ENCODE data around the gene TGM1.

TGM1 gene

DNA sequence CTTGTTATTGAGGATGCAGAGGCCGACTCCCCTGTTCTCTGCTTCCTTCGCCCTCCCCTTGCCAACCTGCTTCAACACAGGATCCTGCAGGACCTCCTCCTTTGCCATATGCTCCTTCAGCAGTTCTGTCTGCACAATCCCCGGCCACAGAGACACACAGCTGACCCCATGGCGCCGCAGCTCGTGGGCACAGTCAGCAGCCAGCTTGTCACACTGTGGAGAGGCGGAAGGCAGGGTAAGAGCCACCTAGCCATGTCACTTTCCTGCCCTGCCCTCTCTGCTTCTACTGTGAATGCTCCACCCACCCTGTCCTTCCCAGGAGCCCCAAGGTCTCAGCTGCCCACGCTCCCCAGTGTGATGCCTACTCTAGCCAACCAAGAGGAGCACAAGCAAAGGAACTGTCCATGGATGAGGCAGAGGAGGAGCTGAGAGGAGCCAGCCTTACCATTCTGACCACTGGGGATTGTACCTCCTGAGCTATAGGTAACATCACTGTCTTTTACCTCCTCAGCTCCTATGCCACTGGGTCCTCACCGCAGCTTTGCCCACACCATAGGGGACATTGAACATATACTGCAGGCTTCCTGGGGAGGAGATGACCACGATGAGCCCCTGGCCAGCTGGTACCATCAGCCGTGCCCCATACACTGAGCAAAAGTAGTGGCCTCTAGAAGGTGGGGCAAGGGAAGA lies 29.3 kb upstream of the TGM1 start:
- no peak for DNase-seq (ENCODE audit: low spot score)

DNA sequence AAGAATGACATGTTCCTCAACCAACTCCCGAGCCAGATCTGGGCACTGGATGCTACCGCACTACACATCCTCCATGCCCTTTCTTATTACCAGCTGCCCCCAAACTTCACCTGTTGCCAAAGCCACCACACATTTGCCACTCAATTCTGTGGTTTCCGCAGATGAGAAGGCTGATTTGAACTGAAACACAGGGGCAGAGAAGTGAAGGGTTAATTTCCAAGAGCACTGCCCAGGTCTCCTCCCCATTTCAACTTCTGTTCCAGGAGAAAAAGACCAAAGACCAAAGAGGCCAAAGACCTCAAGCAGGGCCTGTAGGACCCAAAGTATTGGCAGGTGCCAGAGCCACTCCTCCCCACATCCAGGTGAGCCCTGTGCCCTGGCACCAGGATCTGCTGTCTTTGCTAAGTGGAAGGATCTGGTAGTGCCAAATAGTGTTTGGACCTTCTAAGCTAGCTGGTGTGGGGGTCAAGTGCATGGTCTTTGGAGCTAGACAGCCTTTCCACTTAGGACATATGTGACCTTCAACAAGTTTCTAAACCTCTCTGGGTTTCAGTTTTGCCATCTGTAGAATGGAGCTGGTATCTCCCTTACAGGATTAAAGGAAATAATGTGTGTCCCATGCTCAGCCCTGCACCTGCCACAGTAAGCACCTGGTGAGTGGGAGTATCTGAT lies 28.6 kb upstream of the TGM1 start:
- DNase-seq (ENCODE audit: low spot score) = no peak

DNA sequence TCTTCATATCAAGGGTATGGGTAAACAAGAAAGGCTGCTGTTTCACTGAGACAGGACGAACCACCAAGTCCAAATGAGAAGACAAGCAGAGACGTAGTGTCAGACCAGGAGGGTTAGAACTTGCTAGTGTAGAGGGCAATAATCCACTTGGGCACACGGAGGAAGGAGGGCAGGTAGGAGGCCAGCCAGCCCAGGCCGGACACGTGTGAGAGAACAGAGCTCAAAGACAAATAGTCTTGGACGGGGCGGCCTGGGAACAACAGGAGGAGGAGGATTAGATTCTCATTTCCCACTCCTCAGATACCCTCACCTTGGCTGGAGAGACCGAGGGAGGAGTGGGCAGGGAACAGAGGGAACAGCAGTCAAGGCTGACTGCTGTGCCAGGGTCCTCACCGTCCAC lies 27.8 kb upstream of the TGM1 start:
- no peak for DNase-seq (ENCODE audit: low spot score)

DNA sequence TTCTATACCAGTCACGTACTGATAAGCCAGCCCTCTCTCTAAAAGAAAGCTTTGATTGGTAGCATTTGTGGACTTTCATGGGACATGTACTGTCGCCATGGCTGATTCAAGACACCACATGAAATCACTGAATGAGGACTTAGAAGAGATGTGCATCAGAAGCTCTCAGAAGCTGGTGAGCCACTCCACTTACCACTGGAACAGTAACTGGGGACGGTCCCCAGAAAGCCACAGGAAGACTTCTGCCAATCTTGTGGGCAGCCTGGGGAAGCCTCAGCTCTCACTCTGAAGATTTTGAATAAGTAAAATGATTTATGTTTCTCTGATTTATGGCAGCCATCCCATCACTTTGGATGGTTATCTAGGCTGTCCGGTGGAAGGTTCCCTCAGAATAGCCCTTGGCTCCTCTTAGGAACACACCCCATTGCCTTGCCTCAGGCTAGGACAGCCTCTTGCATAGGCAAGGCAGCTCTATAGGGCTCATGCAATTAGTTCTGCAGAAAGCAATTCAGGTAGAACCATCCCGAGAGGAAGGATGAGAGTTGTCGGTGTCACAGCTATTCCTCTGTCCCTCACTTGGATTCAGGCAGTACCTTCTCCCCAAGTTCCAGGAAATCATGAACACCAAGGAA lies 26.8 kb upstream of the TGM1 start:
- no peak for DNase-seq (ENCODE audit: low spot score)

DNA sequence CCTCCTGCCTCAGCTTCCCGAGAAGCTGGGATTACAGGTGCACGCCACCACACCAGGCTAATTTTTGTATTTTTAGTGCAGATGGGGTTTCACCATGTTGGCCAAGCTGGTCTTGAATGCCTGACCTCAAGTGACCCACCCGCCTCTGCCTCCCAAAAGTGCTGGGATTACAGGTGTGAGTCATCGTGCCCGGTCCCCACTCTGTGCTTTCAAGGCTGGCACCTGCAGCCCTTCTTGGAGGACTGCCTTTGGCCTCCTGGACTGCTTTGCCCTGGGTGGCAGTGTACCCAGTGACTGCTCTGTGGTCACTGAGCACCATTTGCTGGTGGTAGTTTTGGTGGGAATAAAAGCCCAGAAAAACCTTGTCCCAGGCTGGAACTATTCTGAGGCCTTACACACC lies 24.0 kb upstream of the TGM1 start:
- DNase-seq (ENCODE audit: low spot score) = no peak

DNA sequence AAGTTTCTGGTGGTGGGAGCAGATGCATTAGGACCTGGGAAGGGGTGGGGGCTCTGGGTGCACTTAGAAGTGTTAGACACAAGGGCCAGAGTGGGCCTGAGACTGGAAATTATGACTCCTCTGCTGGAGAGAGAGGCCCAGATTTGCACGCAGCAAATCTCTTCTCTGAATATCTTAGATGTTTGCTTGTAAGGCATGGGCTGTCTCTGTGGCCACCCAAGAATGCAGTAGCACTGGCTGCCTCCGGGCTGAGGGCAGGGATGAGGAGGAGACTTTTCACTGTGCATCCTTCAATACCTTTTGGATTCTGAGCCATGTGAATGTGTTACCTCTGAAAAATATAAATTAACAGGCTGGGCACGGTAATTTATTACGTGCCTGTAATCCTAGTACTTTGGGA lies 22.4 kb upstream of the TGM1 start:
- DNase-seq (ENCODE audit: low spot score) = no peak

DNA sequence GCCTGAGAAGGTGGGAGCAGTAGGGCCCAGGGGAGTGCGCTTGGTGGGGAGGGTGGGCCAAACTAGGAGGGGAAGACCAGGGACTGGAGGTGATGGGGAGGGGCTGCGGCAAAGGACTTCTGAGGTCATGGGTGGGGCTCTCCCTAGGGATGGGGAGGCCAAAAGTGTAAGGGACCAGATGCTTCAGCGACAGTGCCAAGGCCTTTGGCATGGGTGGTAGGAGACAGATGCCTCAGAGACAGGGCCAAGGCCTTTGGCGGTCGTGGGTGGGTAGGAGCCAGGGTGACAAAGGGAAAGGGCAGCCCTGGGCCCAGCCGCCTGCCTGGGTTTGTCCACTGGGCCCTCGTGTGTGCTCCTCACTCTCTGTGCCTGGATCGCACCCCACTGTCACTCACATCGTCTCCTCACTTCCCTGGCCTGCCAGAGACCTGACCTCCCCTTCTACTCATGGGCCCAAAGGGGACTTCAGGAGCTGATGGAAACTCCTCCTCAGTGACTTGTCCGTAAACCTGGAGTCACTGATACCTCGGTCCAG lies 21.6 kb upstream of the TGM1 start:
- no peak for DNase-seq (ENCODE audit: low spot score)

DNA sequence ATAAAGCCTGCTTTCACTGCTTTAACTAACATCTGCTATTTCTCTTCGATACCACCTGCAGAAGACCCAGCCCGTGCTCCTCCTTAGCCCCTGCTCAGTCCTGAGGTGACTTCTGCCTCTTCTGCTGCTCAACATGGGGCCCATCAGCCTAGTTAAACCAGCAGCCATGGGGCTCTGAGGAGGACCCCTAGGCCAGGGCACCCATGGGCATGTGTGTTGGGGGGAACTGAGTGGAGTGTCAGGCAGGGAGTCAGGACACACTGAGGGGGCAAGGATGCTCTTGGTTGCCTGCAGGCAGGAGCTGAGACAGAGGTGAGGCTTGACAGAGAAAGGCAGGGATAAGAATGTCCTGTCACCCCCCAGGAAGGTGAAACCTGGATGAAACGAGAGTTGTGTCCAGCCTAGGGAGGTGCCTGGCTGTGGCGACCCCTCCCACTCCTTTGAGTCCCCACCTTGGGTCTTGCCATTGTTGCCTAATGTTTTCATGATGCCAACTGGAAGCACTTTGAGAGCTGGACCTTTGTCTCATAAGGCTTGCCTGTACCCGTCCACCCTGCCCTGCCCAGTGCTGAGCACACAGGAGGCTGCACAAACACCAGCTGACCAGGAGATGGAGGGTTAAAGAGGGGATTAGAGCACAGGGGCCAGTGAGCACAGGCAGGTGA lies 21.0 kb upstream of the TGM1 start:
- no peak for DNase-seq (ENCODE audit: low spot score)

DNA sequence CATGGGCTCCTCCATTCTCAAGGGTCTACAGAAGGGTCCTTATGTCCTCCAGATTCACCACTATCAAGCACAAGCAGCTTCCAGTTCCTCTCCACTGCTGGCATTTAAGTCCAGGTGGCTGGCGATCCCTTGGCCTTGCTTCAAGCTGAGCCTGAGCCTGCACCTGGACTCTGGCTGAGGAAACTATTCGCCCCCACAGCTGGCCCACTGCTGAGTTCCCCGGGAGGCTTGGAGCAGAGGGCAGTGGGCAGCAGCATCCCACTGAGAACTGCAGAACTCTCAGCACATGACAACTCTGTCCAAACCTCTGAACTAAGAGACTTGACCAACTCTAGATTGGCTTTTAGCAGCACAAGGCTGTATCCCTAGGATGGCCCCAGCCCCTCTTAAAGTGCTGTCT lies 19.8 kb upstream of the TGM1 start:
- no peak for DNase-seq (ENCODE audit: low spot score)

DNA sequence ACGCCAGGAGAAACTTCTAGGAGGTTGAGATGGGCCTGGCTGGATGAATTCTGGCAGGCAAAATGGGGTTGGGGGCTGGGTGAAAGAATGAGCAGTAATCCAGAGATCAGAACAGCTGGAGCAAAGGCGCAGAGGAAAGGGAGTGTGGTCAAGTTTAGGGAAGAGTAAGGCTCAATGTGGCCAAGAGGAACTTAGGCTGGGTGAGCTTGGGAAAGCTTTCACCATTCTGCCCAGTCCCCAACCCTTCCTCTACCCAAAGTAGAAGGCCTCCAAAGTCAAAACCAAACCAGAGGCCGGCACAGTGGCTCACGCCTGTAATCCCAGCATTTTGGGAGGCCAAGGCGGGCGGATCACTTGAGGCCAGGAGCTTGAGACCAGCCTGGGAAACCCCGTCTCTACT lies 18.7 kb upstream of the TGM1 start:
- no peak for DNase-seq (ENCODE audit: low spot score)

DNA sequence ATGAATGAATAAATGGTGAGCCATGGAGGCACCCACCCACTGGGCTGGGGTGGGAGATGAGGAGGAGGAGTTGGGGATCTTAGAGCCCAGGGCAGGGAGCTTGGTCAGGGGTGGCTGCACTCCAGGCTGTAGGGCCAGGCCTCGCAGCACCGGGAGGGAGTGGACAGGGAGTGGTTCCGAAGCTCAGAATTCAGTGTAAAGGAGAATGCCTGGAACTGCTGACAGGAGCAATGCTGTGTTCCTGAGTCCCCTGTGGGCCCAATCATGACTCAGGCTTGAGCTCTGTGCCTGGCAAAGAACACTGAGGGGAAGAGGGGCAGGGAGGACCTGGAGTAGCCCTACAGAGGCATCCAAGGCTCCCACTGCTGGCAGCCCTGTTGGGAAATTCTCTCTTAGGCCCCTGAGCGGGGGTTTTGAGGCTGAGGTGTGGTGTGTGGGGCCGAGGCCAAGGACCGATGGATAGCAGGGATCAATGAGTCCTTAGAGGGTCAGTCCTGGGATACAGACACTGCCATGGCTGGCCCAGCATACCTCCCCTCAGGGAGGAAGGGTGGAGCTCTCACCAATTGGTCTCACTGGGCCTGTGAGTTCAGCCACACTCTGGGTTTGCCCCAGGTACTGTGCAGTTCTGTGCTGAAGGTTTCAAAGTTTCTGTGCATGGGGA lies 18.0 kb upstream of the TGM1 start:
- DNase-seq (ENCODE audit: low spot score) = no peak

DNA sequence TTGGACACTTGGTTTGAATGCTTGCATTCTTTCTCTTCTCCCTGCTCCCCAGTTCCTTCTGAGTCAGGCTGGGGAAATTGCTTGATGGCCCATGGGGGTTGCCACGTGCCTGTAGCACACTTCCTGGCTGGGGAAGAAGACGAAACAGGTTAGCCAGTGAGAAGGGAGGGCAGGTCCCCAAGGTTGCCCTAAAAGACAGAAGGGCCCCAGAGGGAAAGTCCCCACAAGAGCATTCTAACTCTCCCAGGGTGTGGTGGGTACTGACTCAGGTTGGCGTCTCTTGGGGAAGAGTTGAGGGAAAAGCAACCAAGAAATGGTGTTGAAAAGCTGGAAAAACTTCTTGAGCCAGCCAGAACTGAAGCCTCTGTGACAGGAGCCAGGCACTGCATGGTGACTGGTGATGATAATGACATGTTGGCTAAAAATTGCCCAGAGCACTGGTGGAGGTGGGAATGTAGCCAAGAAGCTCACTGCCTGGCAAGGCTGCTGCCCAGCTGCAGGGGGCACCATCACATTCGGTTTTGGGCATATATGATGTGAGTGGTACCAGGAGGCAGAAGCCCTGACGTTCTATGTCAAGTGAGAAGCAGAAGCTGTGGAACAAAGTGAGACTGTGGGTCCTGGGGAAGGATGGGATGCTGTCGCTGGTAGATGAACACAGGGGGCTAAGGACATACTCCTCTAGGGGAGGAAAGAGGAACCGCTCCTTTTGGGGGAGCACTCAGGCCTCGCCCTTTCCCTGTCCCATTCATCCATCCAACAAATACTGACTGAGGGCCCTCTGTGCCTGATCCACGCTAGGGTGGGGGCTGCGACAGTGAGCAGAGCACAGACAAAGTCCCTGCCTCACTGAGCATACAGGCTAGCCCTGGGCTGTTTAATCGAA lies 16.6 kb upstream of the TGM1 start:
- DNase-seq (ENCODE audit: low spot score) = no peak

DNA sequence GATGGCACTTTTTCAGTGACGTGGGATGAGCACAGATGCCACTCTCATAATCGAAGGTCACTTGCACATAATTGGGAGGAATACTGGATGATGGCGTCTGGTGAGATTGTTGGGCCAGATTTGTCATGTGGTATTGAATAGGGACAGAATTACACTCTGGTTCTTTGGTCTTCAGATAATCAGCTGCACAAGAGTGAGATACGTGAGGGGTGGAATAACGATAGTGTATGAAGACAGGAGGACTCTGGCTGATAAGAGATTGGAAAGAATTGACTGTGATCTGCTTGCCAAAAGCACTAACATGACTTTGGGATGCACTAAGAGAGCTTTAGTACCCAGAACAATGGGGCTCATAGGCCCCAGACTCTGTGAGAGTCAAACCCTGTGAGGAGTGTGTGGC lies 15.4 kb upstream of the TGM1 start:
- no peak for DNase-seq (ENCODE audit: low spot score)

DNA sequence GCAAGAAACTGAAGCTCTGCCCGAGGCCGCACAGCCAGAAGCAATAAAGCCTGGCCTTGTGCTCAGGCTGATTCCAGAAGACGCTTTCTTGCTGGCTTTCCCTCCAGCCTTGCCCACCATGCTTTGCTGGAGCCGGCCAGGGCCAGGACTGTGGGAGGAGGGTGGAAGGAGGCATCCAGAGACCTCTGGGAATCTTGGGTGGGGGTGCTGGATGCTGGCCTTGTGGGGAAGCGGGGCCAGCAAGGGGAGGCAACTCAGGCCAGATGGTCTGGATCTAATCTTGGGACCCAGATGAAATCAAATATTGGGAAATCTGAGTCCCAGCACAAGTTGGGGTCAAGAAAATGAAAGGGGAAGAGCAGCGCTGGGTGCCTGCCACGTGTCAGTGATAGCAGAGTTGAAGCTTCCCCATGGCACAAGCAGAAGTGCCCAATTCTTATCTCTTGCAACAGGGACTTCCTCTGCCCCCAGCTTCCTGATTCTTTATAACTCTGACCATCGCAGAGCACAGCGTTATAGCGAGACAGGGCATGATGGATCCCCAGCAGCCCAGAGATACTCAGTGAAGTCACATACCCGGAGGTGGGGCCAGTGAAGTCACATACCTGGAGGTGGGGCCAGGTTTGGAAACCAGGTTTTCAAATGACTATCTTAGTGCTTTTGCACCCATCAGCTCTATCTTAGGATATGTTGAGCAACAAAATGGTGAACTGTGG lies 14.8 kb upstream of the TGM1 start:
- DNase-seq (ENCODE audit: low spot score) = no peak

DNA sequence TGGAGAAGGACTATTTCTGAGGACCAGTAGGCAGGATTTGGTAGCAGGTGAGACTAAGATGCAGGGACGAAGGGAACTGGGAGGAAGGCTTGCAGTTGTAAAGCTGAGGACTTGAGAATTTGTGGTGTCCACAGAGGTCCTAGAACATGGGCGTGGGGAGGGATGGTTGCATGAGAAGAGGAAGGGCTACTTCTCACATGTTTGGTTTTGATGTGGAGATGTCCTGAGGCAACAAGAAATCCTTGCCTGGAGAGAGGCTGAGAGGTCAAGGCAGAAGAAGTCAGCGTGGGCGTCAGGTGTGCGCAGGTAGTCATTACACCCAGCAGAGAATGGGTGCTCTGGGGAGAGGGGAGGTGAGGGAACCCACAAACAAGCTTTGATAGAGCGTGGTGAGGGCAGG lies 14.1 kb upstream of the TGM1 start:
- DNase-seq (ENCODE audit: low spot score) = no peak

DNA sequence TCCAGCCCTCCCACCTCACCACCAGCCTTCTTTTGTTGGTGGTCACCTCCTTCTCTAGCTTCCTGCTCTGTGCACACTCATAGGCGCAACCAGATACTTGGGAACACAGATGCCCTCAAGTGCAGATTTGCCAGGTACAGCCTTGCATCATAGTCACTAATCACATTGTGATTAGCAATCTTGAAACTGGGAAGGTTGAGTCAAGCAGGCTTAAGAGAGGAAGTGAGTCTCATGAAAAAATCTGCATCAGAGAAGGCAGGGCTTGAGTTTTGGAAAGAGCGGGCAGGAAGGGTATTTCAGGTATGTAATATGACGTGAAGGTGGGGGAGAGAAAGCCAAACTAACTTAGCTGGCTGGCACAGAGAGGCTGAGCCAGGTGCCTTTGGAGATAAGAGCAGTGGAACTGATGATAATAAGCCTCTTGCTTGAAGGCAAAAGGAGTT lies 11.1 kb upstream of the TGM1 start:
- no peak for DNase-seq (ENCODE audit: low spot score)

DNA sequence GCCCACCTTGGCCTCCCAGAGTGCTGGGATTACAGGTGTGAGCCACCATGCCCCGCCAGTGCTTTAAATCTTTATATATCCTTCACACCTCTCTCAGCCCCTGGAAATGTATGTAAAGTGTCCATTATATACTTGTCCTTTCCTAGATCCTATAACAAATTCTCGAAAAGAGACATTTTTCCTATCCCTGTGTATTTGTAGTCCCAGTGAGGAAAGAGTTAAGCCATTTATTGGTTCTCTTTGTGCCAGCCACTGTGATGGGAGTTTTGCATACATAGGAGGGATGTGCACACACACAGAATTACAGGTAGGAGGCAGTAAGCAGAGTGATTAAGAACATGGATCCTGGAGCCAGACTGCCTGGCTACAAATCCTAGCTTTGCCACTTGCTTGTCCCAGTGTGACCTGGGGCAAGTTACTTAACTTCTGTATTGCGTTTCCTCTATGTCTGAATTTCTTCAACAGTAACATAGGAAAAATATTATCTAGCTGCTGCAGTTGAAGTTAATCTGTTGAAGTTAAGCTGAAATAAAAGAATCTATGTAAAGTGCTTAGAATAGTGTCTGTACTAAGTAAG lies 10.5 kb upstream of the TGM1 start:
- no peak for DNase-seq (ENCODE audit: low spot score)

DNA sequence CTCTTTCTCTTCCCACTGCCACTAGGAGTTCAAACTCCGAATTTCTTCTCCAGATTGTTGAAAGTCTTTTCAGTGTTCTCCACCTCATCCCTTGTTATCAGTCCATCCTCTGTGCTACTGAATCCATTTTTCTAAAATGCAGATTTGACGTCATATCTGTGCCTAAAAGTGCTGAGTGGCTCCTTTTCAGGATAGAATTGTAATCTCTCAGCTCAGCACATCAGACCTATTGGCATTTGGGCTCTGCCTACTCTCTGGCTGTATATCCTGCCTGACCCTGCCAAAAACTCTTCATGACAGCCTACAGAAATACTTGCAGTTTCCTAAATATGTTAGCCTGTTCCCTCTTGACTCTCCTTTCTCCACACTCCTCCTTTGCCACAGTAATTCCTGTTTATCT lies 9.5 kb upstream of the TGM1 start:
- no peak for DNase-seq (ENCODE audit: low spot score)

DNA sequence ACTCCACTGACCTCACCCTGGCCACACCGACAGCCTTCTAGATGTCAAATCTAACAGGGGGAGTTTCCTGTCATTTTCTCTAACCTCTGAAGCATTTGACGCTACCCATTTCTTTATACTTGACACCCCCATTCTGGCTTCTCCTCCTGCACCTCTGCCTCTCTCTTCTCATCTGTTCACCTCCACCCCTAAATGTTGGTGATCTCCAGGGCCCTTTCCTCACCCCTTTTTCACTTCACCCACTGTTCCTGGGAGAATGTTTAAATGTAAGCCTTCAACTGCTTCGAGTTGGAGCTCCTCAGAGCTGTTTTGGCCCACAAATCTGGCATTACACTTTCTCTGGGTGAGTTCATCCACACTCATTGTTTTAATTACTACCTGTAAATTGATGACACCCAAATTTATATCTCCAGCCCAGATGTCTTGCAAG lies 8.9 kb upstream of the TGM1 start:
- no peak for DNase-seq (ENCODE audit: low spot score)

Measured in HuH-7.5 (cell line).